K562 (cell line): ENCODE data around the gene UBXN11. TPM values are rescaled to one million over a fixed set of nuclear protein-coding genes. Genes with fewer than 3 reads are reported as not detected.
"Not testable (repeated sequence)": the region's sequence is repeated elsewhere in the genome, so short reads cannot be mapped to it uniquely, and the experiment has no call there.

Experiments used
- ATAC-seq: fragments of 200-7000 bp; cut with Tn5 transposase; 3 replicates; pipeline ENCODE4 v1.9.1; 2020; ENCODE audit warnings: moderate library complexity
- BruUV-seq: library from RNA; stranded (reverse); fragments of 400-500 nt; replicated peaks from 2 replicates; lab custom pipeline; 2021; lab: Mats Ljungman, UMichigan
- CTCF ChIA-PET: fragments of 300-600 bp; formaldehyde crosslinking; extraction: SDS; loops from one replicate; lab custom pipeline; 2021; ENCODE audit warnings: low intra/inter-chr PET ratio; lab: Yijun Ruan, JAX
- POLR2A ChIA-PET: fragments of 300-600, 350-650 bp; sonication (Branson Sonifier 250); formaldehyde crosslinking; extraction: SDS; loops from one replicate; lab custom pipeline; 2021; ENCODE audit warnings: antibody characterized with exemption, inconsistent platforms; lab: Yijun Ruan, JAX
- DNase-seq, 4 experiments: peaks; one replicate each; pipeline versions ENCODE4 v3.0.0 to v3.0.0-alpha.2; 2011 to 2018; ENCODE audit warnings: low spot score in 3 of 4, mixed read lengths in 3 of 4; ENCODE audit errors: extremely low read depth in 1 of 4
- FAIRE-seq: peaks from 2 replicates; lab custom pipeline; 2011; peaks lifted over from hg19 to GRCh38; lab: Jason Lieb, UNC
- H2AFZ ChIP-seq: 2 replicates; pipeline ENCODE4 v1.6.0; 2011; ENCODE audit warnings: low read depth, low read length, control low read depth, inconsistent platforms
- H3K27ac ChIP-seq: fragments of 200-600 bp; 3 replicates; pipeline ENCODE4 v1.8.0; 2011; ENCODE audit warnings: low read depth, mild to moderate bottlenecking, control low read depth, inconsistent platforms, low read length, moderate library complexity, mixed read lengths; ENCODE audit errors: extremely low read depth
- H3K27me3 ChIP-seq, 2 experiments: fragments of 300-600 bp in 1 of 2; 2 replicates in 1 of 2; 3 replicates in 1 of 2; pipeline versions ENCODE4 v1.6.0 to v1.8.0; 2011; ENCODE audit warnings: inconsistent platforms in 2 of 2, low read length in 2 of 2, mild to moderate bottlenecking in 1 of 2, mixed read lengths in 1 of 2, moderate library complexity in 1 of 2; ENCODE audit not compliant: control insufficient read depth in 2 of 2, insufficient read depth in 2 of 2
- H3K36me3 ChIP-seq: fragments of 300-600 bp; 3 replicates; pipeline ENCODE4 v1.8.0; 2011; ENCODE audit warnings: mild to moderate bottlenecking, low read length, inconsistent platforms; ENCODE audit not compliant: control insufficient read depth, insufficient read depth
- H3K4me1 ChIP-seq, 2 experiments: fragments of 200-600 bp in 1 of 2; replicated peaks in 1 of 2; 2 replicates in 1 of 2; 3 replicates in 1 of 2; pipeline versions ENCODE4 v1.5.1 to v1.8.0; 2011; ENCODE audit warnings: inconsistent platforms in 2 of 2, low read length in 2 of 2, mild to moderate bottlenecking in 1 of 2, mixed read lengths in 1 of 2, moderate library complexity in 1 of 2; ENCODE audit not compliant: control insufficient read depth in 2 of 2, insufficient read depth in 2 of 2
- H3K4me2 ChIP-seq: 2 replicates; pipeline ENCODE4 v1.6.1; 2011; ENCODE audit warnings: low read length, control low read depth, inconsistent platforms, mixed read lengths; ENCODE audit not compliant: insufficient read depth
- H3K4me3 ChIP-seq: fragments of 200-600 bp; sonication (generic), shearing (Covaris generic); 2 replicates; pipeline ENCODE4 v1.5.1; 2016; ENCODE audit warnings: control low read depth, inconsistent platforms
- H3K79me2 ChIP-seq: fragments of 200-600 bp; 3 replicates; pipeline ENCODE4 v1.8.0; 2011; ENCODE audit warnings: low read length, inconsistent platforms; ENCODE audit not compliant: control insufficient read depth, insufficient read depth
- H3K9ac ChIP-seq, 2 experiments: 2 replicates each; pipeline versions ENCODE4 v1.6.0 to v1.6.1; 2011; ENCODE audit warnings: low read depth in 2 of 2, low read length in 2 of 2, control low read depth in 1 of 2, inconsistent platforms in 1 of 2, mild to moderate bottlenecking in 1 of 2, mixed read lengths in 1 of 2; ENCODE audit not compliant: insufficient read depth in 1 of 2
- H3K9me1 ChIP-seq: one replicate; pipeline ENCODE4 v1.6.0; 2011; ENCODE audit warnings: inconsistent platforms, mild to moderate bottlenecking, low read length, moderate library complexity; ENCODE audit not compliant: control insufficient read depth, insufficient read depth
- H3K9me3 ChIP-seq: replicated peaks from 2 replicates; pipeline ENCODE4 v1.5.1; 2011; ENCODE audit warnings: low read depth, low read length, inconsistent platforms; ENCODE audit not compliant: control insufficient read depth, insufficient read depth
- H4K20me1 ChIP-seq: replicated peaks from 2 replicates; pipeline ENCODE4 v1.6.1; 2011; ENCODE audit warnings: low read length, inconsistent platforms, mixed read lengths; ENCODE audit not compliant: control insufficient read depth, insufficient read depth
- CBFA2T3 ChIP-seq: fragments of 450-650 bp; IDR thresholded peaks from 2 replicates; pipeline ENCODE4 v1.6.1; 2017
- ELF4 ChIP-seq: fragments of 450-650 bp; formaldehyde crosslinking; IDR thresholded peaks from 2 replicates; pipeline ENCODE4 v1.4.0; 2022; ENCODE audit warnings: missing genetic modification characterization
- SRSF7 ChIP-seq: fragments of 200-400 bp; formaldehyde crosslinking; optimal IDR thresholded peaks from 2 replicates; pipeline ENCODE3; 2017; ENCODE audit warnings: mild to moderate bottlenecking, low read depth, low read length
- ZNF121 ChIP-seq: sonication (generic); formaldehyde crosslinking; conservative IDR thresholded peaks from 2 replicates; pipeline ENCODE4 v1.8.0; 2022; ENCODE audit warnings: missing genetic modification reagents
- ZNF224 ChIP-seq: sonication (generic); formaldehyde crosslinking; IDR thresholded peaks from 2 replicates; pipeline ENCODE4 v1.8.0; 2022; ENCODE audit warnings: mild to moderate bottlenecking, missing genetic modification reagents
- ZNF384 ChIP-seq: IDR thresholded peaks from 2 replicates; pipeline ENCODE4 v1.6.1; 2012; ENCODE audit warnings: low read depth, low read length, improper control_type of control experiment
- ZNF644 ChIP-seq: fragments of 200-800 bp; sonication (Bioruptor generic); IDR thresholded peaks from 2 replicates; pipeline ENCODE4 v1.6.1; 2016; ENCODE audit warnings: low read depth, missing genetic modification characterization, missing compliant biosample characterization
- WGBS: fragments of 100-300 bp; shearing (Covaris generic); methylation state at CpG from one replicate; pipeline ENCODE4 v1.1.6; 2016; ENCODE audit warnings: low coverage, mixed read lengths; ENCODE audit not compliant: insufficient coverage; ENCODE audit errors: missing lambda C conversion rate; 5-methylcytosine and 5-hydroxymethylcytosine counted together
- in situ Hi-C: fragments of 300-500 bp; cut with MboI; formaldehyde crosslinking; loops from 4 replicates; pipeline ENCODE4 v1.15.0; 2018; ENCODE audit warnings: inconsistent platforms, mixed read lengths
- intact Hi-C: fragments of 100-400 bp; cut with micrococcal nuclease; formaldehyde crosslinking; loops from 2 replicates; pipeline ENCODE4 v1.14.2; 2022
- polyA plus RNA-seq, 8 experiments: library from polyadenylated mRNA; depleted of rRNA in 4 of 8; stranded (reverse) in 5 of 8; unstranded in 3 of 8; fragments of >200 nt; fragmentation: Nextera tagmentation in 2 of 8; fragmentation: Illumina TruSeq in 1 of 8; extraction: Ambion mirVana in 2 of 8; extraction: Trizol in 1 of 8; gene quantifications; 2 replicates each; pipeline versions ENCODE4 v1.2.1 to v1.2.3, GENCODE V29; 2011 to 2014; ENCODE audit warnings: inconsistent platforms in 1 of 8, missing spikeins in 1 of 8
- total RNA-seq, 7 experiments: library from RNA; depleted of rRNA in 6 of 7; stranded (reverse); fragments of >200 nt in 6 of 7; fragmentation: Illumina TruSeq in 2 of 7; extraction: Trizol in 2 of 7; gene quantifications; 2 replicates each; pipeline versions ENCODE4 v1.2.1 to v1.2.3, GENCODE V29; 2011 to 2021; ENCODE audit warnings: low replicate concordance in 1 of 7

The UBXN11 gene
- total and polyA plus RNA-seq, 9 of the 15 experiments (the other 6 are each of a cell fraction or from before 2014, with no cell fraction given): 0.48 to 34.3 (median 11.3) TPM

- TF ChIP-seq CBFA2T3 (peak; percentile 53), ZNF224 (no peak), ZNF644 (tag) (no peak), ZNF384 (0 out of 2 replicates have a peak, but pooled peaks have one; percentile 31), ELF4 (no peak), SRSF7 (no peak)
These were observed 23.8 kb upstream of the UBXN11 start (continued) for GRCh38 chr1:26330276-26330675.

DNA sequence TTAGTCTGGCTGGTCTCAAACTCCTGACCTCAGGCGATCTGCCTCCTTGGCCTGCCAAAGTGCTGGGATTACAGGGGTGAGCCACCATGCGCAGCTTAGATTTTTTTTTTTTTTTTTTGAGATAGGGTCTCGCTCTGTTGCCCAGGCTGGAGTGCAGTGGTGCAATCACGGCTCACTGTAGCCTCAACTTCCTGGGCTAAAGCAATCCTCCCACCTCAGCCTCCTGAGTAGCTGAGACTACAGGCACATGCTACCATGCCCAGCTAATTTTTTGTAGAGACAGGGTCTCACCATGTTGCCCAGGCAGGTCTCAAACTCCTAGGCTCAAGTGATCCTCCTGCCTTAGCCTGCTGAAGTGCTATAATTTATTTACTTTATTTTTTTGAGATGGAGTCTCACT, 22.9 kb upstream of the UBXN11 start:
- WGBS: 92% methylated on average over 4 of the region's 4 CpGs
- FAIRE-seq, DNase-seq, H3K4me2 ChIP-seq, H2AFZ ChIP-seq, ATAC-seq, H3K27me3 ChIP-seq, in situ Hi-C loops, H4K20me1 ChIP-seq, H3K4me3 ChIP-seq, H3K9me1 ChIP-seq, H3K79me2 ChIP-seq, H3K36me3 ChIP-seq, H3K27ac ChIP-seq, BruUV-seq, H3K9ac ChIP-seq, H3K9me3 ChIP-seq: not testable (repeated sequence)
- peaks cover 2 to 13% of the 10 kb centered on the region in 2 experiments; a peak in 3 of 5 replicates for H3K4me1 ChIP-seq
- POLR2A ChIA-PET: interaction anchor here (0.6 to 4.1 kb wide), 5 partner anchors 8 to 145 kb away, joined by 3 to 19 read pairs (median 7); no protein-coding TSS in a partner anchor
- peak; percentile 51; the same call in 1 of the 2 replicates for TF ChIP-seq ZNF121 (CRISPR knock-in tag)
- CTCF ChIA-PET: interaction anchor here (0.6 kb wide), 1 partner anchor 54 kb away, joined by 3 read pairs; no protein-coding TSS in a partner anchor
- intact Hi-C loops: loop anchor here (2.0 kb wide), 1 partner anchor 33 kb away; no protein-coding TSS in a partner anchor
